Brain microvascular endothelial cell (primary cell): ENCODE results near the gene ZNG1A.
A peak's percentile ranks its signal among the peaks of the same experiment; 100 is the strongest.
"Not testable (repeated sequence)": the region's sequence is repeated elsewhere in the genome, so short reads cannot be mapped to it uniquely, and the experiment has no call there.

Source experiments
- DNase-seq: peaks from one replicate; pipeline ENCODE4 v3.0.0-alpha.2; 2020
- H3K27ac ChIP-seq: fragments of 250-450 bp; sonication (Bioruptor Pico); 2 replicates; pipeline ENCODE4 v1.5.1; 2020; ENCODE audit warnings: mild to moderate bottlenecking, moderate library complexity
- H3K27me3 ChIP-seq: fragments of 250-450 bp; sonication (Bioruptor Pico); replicated peaks from 2 replicates; pipeline ENCODE4 v1.5.1; 2020; ENCODE audit warnings: mild to moderate bottlenecking
- H3K36me3 ChIP-seq: fragments of 250-450 bp; sonication (Bioruptor Pico); replicated peaks from 2 replicates; pipeline ENCODE4 v1.5.1; 2020; ENCODE audit warnings: mild to moderate bottlenecking
- H3K4me3 ChIP-seq: 2 replicates; pipeline ENCODE4 v1.5.1; 2011; ENCODE audit warnings: low read depth, mild to moderate bottlenecking, control low read depth, low read length, moderate library complexity
- CTCF ChIP-seq: IDR thresholded peaks from 2 replicates; pipeline ENCODE4 v1.5.1; 2011; ENCODE audit warnings: low read depth, mild to moderate bottlenecking, moderate library complexity, low read length, control low read depth, inconsistent platforms; ENCODE audit errors: missing control alignments
- in situ Hi-C: cut with HindIII; loops from 2 replicates; pipeline ENCODE4 v1.10.0; 2017; ENCODE audit warnings: low sequenced_read_pairs, low pct_ligation_motif_present

Gene ZNG1A

DNA sequence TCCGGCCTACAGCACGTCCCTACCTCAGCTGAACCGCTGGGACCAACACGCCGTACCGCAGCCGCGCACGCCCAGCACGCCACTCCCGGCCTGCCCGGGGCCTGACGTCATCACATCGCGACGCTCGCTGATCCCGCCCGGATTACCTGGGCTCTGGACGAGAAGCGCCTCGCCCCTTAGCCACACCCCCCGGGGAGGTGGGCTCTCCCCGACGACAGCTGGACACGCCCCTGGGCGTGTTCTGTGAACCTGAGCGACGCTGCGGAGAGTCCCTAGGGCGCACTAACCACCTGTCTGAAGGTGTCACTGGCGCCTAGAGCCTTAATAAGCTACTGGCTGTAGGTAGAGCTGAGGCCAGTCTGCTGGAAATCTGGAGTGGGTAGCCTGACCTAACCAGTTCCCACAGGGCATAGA lies at the start of gene ZNG1A:
ZNG1A (minus strand) TSS at position 87 of the 414 bp plus-strand sequence. CDS start 87 bp downstream, outside the sequence.
- peak within 1 kb of the TSS; percentile 54 for H3K4me3 ChIP-seq
- in situ Hi-C loops, H3K27me3 ChIP-seq, H3K27ac ChIP-seq, H3K36me3 ChIP-seq: not testable (repeated sequence)
- peak; percentile 32 for DNase-seq

DNA sequence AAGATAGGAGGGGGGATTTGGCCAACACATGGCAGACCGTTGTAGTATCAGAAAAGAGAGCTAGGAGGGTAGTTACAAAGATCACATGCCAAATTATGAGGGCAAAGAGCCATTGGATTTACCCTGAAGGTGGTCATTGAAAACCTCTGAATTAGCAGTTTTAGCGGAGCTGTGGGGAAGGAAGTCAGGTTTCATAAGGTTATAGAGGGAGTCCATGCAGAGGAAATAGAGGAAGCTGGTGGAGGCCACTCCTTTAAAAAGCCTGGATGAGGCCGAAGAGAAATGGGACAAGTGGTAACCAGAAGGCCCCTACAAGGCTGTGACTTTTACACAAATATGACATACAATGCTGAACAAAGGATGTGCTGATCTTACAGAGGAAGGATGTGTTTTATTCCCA lies 49.0 kb upstream of the ZNG1A start:
- no peak for TF ChIP-seq CTCF
- DNase-seq = no peak
- Histone ChIP-seq H3K36me3 (no peaks in the 10 kb centered on the region), H3K27me3 (no peaks in the 10 kb centered on the region), H3K27ac (no peak overlapping the region), H3K4me3 (no peak overlapping the region)
- in situ Hi-C loops = no loop called here

GRCh38 chr9:224582-225520 lies 46.0 kb upstream of the ZNG1A start:
- no peaks in the 10 kb centered on the region for H3K27me3 ChIP-seq
- no peak for DNase-seq
- in situ Hi-C loops = no loop called here
- no peaks in the 10 kb centered on the region for H3K36me3 ChIP-seq
- H3K27ac ChIP-seq = no peak overlapping the region
- TF ChIP-seq CTCF = no peak
- no peak overlapping the region for H3K4me3 ChIP-seq

GRCh38 chr9:224026-224425 lies 45.2 kb upstream of the ZNG1A start:
- TF ChIP-seq CTCF = no peak
- Histone ChIP-seq H3K4me3 (no peak overlapping the region), H3K27ac (no peak overlapping the region), H3K36me3 (no peaks in the 10 kb centered on the region), H3K27me3 (no peaks in the 10 kb centered on the region)
- DNase-seq = no peak
- in situ Hi-C loops = no loop called here

DNA sequence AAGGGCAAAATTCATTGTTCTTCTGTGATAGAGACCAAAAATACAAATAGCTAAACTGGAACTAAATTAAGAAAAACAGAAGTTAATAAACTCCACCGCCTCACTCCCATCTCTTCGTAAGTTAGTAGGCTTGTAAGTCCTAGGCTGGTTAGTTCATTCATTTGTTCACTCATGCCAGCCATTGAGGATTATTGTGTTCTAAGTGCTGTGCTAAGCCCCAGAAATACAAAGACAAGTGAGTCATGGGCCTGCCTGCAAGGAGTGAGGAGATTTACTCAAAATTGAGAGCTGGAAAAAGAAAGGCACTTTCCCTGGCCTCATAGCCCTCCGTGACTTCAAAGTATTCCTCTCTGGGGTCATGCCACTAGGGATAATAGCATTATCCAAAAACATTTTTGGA lies 44.3 kb upstream of the ZNG1A start:
- no peak overlapping the region for H3K4me3 ChIP-seq
- H3K27ac ChIP-seq = no peak overlapping the region
- in situ Hi-C loops = no loop called here
- no peaks in the 10 kb centered on the region for H3K27me3 ChIP-seq
- TF ChIP-seq CTCF = no peak
- no peaks in the 10 kb centered on the region for H3K36me3 ChIP-seq
- DNase-seq = no peak

DNA sequence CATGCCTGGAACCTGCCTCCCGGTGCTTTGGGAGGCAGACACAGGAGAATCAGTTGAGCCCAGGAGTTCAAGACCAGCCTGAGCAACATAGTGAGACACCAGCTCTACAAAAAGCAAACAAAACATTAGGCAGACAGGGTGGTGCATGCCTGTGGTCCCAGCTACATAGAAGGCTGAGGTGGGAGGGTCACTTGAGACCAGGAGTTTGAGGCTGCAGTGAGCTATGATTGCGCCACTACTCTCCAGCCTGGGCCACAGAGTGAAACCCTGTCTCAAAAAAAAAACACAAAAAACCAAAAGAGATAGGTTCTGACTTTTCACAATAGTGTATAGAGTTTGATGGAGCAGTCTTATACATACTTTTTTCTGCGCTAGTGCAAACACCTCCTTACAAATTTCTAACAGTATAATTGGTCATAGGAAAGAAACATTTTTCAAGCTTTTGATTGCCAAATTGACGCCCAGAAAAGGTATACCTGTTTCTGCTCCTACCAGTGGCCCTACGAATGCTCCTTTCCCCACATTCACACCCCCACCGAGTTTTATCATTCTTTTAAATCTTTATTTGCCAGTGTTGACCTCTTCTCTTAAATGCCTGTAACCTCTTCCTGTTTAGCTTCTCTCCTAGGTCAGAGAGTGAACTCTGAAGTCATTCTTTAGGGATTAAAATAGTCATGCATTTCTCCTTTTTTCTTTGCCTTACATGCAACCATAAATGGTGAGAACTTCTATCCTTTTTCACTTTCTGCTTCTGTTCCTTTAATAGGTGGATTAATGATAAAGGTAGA lies 43.3 kb upstream of the ZNG1A start:
- Histone ChIP-seq H3K4me3 (no peak overlapping the region), H3K36me3 (no peaks in the 10 kb centered on the region), H3K27ac (no peak overlapping the region), H3K27me3 (peaks cover under 1% of the 10 kb centered on the region)
- in situ Hi-C loops = no loop called here
- TF ChIP-seq CTCF = no peak
- no peak for DNase-seq
